AG04449 (cell line): ENCODE data around the gene PAQR6.

Experiments used
- CTCF ChIA-PET: fragments of 350-600 bp; formaldehyde crosslinking; extraction: SDS; loops from one replicate; lab custom pipeline; 2021; ENCODE audit warnings: antibody characterized with exemption; lab: Yijun Ruan, JAX
- POLR2A ChIA-PET: fragments of 400-600, 350-600 bp; formaldehyde crosslinking; extraction: SDS; loops from one replicate; lab custom pipeline; 2020; ENCODE audit warnings: antibody characterized with exemption, inconsistent platforms; lab: Yijun Ruan, JAX
- DNase-seq: peaks from one replicate; pipeline ENCODE4 v3.0.0-alpha.2; 2010; ENCODE audit warnings: low read depth, low spot score
- H3K4me3 ChIP-seq: 2 replicates; pipeline ENCODE4 v1.5.1; 2011; ENCODE audit warnings: low read depth, mild to moderate bottlenecking, control low read depth, low read length
- TF ChIP-seq, protein P1 (sequence below): IDR thresholded peaks from one replicate; pipeline ENCODE4 v1.5.1; 2011; ENCODE audit warnings: mild to moderate bottlenecking, moderate library complexity, low read length, control low read depth, inconsistent platforms; ENCODE audit not compliant: insufficient read depth; ENCODE audit errors: missing control alignments

PAQR6 gene

DNA sequence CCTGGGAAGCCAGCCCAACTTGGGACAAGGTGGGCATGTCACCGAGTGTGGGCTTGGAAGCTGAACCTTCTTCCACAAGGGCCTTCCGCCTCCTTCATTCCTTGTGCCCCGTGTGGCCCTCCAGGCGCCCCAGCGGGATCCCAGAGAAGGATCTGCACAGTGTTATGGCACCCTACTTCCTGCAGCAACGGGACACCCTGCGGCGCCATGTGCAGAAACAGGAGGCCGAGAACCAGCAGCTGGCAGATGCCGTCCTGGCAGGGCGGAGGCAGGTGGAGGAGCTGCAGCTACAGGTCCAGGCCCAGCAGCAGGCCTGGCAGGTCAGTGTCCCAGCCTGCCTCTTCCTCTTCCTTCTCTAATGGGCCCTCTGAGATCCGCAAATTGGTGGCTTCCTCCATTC, 11.7 kb downstream of the PAQR6 start:
- DNase-seq, result no peak
- TF ChIP-seq, protein P1, sequence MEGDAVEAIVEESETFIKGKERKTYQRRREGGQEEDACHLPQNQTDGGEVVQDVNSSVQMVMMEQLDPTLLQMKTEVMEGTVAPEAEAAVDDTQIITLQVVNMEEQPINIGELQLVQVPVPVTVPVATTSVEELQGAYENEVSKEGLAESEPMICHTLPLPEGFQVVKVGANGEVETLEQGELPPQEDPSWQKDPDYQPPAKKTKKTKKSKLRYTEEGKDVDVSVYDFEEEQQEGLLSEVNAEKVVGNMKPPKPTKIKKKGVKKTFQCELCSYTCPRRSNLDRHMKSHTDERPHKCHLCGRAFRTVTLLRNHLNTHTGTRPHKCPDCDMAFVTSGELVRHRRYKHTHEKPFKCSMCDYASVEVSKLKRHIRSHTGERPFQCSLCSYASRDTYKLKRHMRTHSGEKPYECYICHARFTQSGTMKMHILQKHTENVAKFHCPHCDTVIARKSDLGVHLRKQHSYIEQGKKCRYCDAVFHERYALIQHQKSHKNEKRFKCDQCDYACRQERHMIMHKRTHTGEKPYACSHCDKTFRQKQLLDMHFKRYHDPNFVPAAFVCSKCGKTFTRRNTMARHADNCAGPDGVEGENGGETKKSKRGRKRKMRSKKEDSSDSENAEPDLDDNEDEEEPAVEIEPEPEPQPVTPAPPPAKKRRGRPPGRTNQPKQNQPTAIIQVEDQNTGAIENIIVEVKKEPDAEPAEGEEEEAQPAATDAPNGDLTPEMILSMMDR, result no peak
- H3K4me3 ChIP-seq, result no peak overlapping the region
- CTCF ChIA-PET, result interaction anchor here (4.4 kb wide), 1 partner anchor 10 kb away, joined by 22 read pairs; no protein-coding TSS in a partner anchor
- POLR2A ChIA-PET, result no interaction called here

DNA sequence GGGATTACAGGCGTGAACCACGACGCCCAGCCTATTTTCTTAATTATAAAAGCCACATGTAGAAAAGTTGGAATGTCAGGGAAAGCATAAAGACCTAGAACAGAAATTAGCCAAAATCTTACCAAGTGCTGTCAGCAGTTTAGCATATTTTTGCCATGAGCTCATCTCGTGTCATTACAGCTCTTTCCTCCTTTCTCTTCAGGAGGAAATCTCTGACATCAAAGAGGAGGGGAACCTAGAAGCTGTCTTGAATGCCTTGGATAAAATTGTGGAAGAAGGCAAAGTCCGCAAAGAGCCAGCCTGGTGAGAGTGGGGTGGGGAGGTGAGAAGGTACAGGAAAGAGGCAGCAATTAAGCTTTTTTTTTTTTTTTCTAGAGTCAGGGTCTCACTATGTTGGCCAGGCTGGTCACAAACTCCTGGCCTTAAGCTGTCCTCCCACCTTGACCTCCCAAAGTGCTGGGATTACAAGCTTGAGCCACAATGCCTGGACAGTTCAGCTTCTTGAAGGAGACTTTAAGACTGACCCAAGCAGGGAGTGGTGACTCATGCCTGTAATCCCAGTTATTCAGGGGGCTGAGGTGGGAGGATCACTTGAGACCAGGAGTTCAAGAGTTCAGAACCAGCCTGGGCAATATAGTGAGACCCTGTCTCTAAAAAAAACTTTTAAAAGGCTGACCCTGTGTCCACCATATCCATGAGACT, 14.3 kb downstream of the PAQR6 start:
- CTCF ChIA-PET, result interaction anchor here (0.9 to 3.9 kb wide), 11 partner anchors 9 to 167 kb away, joined by 3 to 46 read pairs (median 5); partner anchors contain the start of gene PMF1
- peak; percentile 63 for DNase-seq
- TF ChIP-seq, protein P1, result no peak
- H3K4me3 ChIP-seq, result no peak overlapping the region
- POLR2A ChIA-PET, result interaction anchor here (0.6 to 1.2 kb wide), 6 partner anchors 13 to 183 kb away, joined by 3 to 4 read pairs (median 4); partner anchors contain the start of gene PMF1

DNA sequence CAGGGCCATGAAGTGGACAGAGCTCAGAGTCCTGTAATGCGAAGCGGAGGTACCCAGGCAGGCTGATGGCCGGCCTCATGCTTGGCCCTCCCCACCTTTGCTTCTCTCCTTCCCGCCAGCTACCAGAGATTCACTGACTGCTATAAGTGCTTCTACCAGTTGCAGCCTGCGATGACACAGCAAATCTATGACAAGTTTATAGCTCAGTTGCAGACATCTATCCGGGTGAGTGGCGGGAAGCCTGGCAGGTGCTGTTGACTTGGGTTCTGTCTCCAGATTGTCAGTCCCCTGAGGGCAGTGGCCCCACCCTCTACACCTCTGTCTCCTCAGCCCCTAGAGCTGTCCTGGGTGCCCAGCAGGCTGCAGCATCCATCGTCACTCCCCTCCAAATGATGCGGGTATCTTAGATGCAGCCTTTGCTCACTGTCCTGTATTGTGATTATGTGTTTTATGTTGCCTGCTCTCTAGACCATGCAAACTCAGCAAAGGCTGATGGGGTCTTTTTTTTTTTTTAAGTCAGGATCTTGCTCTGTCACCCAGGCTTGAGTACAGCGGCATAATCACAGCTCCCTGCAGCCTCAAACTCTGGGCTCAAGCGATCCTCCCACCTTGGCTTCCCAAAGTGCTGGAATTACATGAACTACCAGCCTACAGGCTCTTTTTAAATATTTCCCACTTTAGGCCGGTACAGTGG, 15.5 kb downstream of the PAQR6 start:
- H3K4me3 ChIP-seq, result no peak overlapping the region
- POLR2A ChIA-PET, result no interaction called here
- DNase-seq, result no peak
- CTCF ChIA-PET, result interaction anchor here (0.5 to 3.9 kb wide), 12 partner anchors 8 to 142 kb away, joined by 3 to 46 read pairs (median 5); partner anchors contain the start of gene PMF1
- TF ChIP-seq, protein P1, result no peak

DNA sequence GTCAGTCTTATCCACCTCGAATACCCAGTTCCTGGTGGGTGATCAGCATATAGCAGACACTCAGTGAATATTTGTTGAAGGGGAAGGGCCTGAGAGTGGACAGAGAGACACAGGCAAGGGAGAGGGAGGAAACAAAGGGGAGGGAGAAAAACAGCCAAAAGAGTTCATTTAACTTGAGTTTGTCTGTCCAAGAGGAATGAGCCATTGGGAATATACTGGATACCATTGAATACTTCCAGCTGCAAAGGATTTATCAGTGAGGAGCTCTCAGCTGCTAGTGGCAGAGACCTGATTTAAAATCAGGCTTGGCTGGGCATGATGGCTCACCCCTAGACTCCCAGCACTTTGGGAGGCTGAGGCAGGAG, 17.4 kb downstream of the PAQR6 start:
- ChIA-PET CTCF (interaction anchor here (2.1 to 14.6 kb wide), 2 partner anchors 88 to 138 kb away, joined by 5 to 340 read pairs; no protein-coding TSS in a partner anchor), POLR2A (no interaction called here)
- H3K4me3 ChIP-seq, result no peak overlapping the region
- DNase-seq, result no peak
- TF ChIP-seq, protein P1, result no peak

DNA sequence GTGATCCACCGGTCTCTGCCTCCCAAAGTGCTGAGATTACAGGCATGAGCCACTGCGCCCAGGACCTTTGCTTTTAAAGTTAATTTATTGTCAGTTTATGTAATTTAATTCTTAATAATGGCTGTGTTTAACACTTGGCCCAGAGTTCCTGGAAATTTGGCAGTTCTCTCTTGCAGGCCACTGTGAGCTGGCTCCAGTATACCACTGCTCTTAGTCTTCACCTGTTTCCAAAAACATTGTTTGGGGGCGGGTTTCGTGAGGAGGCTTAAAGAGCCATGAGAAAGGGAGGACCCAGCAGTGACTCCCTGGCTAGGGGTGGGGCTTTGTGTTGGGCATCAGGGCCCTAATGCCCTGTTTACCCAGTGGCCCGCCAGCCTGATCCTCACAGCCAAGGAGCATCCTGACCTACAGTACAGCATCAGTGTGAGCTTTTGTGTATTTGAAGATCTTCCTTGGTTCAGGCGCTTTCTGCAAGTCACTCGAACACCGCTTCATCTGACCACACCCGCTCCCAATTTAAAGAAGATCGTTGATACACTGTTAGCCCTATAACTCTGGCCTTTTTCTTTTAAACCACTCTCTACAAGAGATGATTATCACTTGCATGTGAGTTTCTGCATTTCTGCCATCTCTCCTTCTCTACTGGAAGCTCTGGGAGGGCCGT, 17.9 kb downstream of the PAQR6 start:
- H3K4me3 ChIP-seq, result no peak overlapping the region
- ChIA-PET POLR2A (interaction anchor here (1.0 kb wide), 1 partner anchor 36 kb away, joined by 3 read pairs; the partner anchor contains the start of gene SLC25A44), CTCF (interaction anchor here (0.9 to 14.6 kb wide), 4 partner anchors 88 to 137 kb away, joined by 3 to 340 read pairs (median 4); no protein-coding TSS in a partner anchor)
- TF ChIP-seq, protein P1, result no peak
- DNase-seq, result no peak

DNA sequence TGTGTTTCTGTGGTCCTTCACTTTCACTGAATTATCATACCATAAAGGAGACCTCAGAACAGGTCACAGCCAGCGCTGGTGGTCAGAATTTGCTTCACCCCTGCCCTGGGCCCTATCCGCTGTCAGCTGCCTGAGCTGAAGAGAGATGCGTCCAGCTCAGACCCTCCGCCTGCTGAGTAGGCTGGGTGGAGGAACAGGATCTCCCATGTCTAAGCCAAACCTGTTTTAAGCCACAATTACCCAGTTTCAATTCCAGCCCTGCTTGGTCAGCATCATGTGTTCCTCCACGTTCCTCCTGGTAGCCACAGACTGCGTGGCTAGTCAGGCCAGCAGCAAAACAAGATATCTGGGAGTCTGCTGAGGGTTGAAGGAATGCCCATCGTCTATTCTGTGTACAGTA, 19.4 kb downstream of the PAQR6 start:
- TF ChIP-seq, protein P1, result no peak
- CTCF ChIA-PET, result interaction anchor here (1.0 to 14.6 kb wide), 5 partner anchors 9 to 136 kb away, joined by 3 to 340 read pairs (median 5); no protein-coding TSS in a partner anchor
- POLR2A ChIA-PET, result no interaction called here
- no peak overlapping the region for H3K4me3 ChIP-seq
- DNase-seq, result no peak
